Natural killer cell (primary cell): Measurements from ENCODE around the gene SMAD4. TPM values are rescaled to one million over a fixed set of nuclear protein-coding genes. Genes with fewer than 3 reads are reported as not detected.

Experiments used
- ATAC-seq, 3 donors: fragments of 150-1000 bp in 2 of 3; fragments of 200-7000 bp in 1 of 3; cut with Tn5 transposase; 1 replicate in 1 of 3; 2 replicates in 2 of 3; pipeline ENCODE4 v1.10.0; 2021; ENCODE audit warnings: mild to moderate bottlenecking in 2 of 3, moderate library complexity in 2 of 3
- DNase-seq, 2 donors: peaks; one replicate each; pipeline versions ENCODE4 v3.0.0 to v3.0.0-alpha.2; 2013 to 2021; ENCODE audit warnings: mixed read lengths in 1 of 2
- H3K27ac ChIP-seq: one replicate; pipeline ENCODE4 v1.5.1; 2013; ENCODE audit warnings: mild to moderate bottlenecking, low read length
- H3K27me3 ChIP-seq: one replicate; pipeline ENCODE4 v1.6.1; 2013; ENCODE audit warnings: low read length; ENCODE audit not compliant: control insufficient read depth, insufficient read depth
- H3K36me3 ChIP-seq: one replicate; pipeline ENCODE4 v1.6.1; 2013; ENCODE audit warnings: low read length; ENCODE audit not compliant: control insufficient read depth, insufficient read depth
- H3K4me1 ChIP-seq: one replicate; pipeline ENCODE4 v1.6.1; 2013; ENCODE audit warnings: low read length; ENCODE audit not compliant: control insufficient read depth, insufficient read depth
- H3K4me3 ChIP-seq: one replicate; pipeline ENCODE4 v1.5.1; 2013; ENCODE audit warnings: low read length
- H3K9me3 ChIP-seq: one replicate; pipeline ENCODE4 v1.6.1; 2013; ENCODE audit warnings: low read length; ENCODE audit not compliant: control insufficient read depth, insufficient read depth
- H3K27ac Mint-ChIP-seq, 2 donors: one replicate each; pipeline ENCODE4 v1.8.0; 2022; ENCODE audit warnings: mild to moderate bottlenecking in 2 of 2, mixed read lengths in 2 of 2, moderate library complexity in 1 of 2
- H3K27me3 Mint-ChIP-seq, 2 donors: one replicate each; pipeline ENCODE4 v1.8.0; 2022; ENCODE audit warnings: low read depth in 2 of 2, mixed read lengths in 2 of 2
- H3K36me3 Mint-ChIP-seq: one replicate; pipeline ENCODE4 v1.8.0; 2022; ENCODE audit warnings: mixed read lengths
- H3K4me1 Mint-ChIP-seq, 2 donors: one replicate each; pipeline ENCODE4 v1.8.0; 2022; ENCODE audit warnings: mixed read lengths in 2 of 2
- H3K4me3 Mint-ChIP-seq: one replicate; pipeline ENCODE4 v1.8.0; 2022; ENCODE audit warnings: mild to moderate bottlenecking, moderate library complexity, mixed read lengths
- H3K9me3 Mint-ChIP-seq, 2 donors: one replicate each; pipeline ENCODE4 v1.8.0; 2022; ENCODE audit warnings: mixed read lengths in 2 of 2
- CTCF ChIP-seq: fragments of 200-600 bp; IDR thresholded peaks from one replicate; pipeline ENCODE4 v1.8.0; 2022; ENCODE audit warnings: antibody characterized with exemption
- WGBS: methylation state at CpG from one replicate; pipeline ENCODE4 v1.1.7; 2013; ENCODE audit warnings: missing lambda C conversion rate; ENCODE audit not compliant: insufficient coverage; 5-methylcytosine and 5-hydroxymethylcytosine counted together
- intact Hi-C: fragments of 100-400 bp; cut with micrococcal nuclease; formaldehyde crosslinking; loops from one replicate; pipeline ENCODE4 v1.14.2; 2022
- total RNA-seq, 4 donors: library from RNA; stranded (reverse); fragments of 120-200 nt in 1 of 4; gene quantifications; one replicate each; pipeline versions ENCODE4 v1.2.3 to v1.2.4, GENCODE V29; 2013 to 2022

The SMAD4 gene
- total RNA-seq, 3 donors from 2014 or later (not counting 1 experiment from before 2014, with no cell fraction given): 63.4 to 92.7 (median 73.8) TPM

GRCh38 chr18:51039138-51040112 lies 9.4 kb downstream of the SMAD4 start:
- H3K4me1 Mint-ChIP-seq: peaks cover 72 to 81% of the 10 kb centered on the region in 2 donors
- H3K4me3 Mint-ChIP-seq: no peak overlapping the region
- Histone ChIP-seq H3K4me3 (no peak overlapping the region), H3K36me3 (no peaks in the 10 kb centered on the region), H3K27ac (no peak overlapping the region), H3K4me1 (peaks cover 32% of the 10 kb centered on the region), H3K9me3 (no peaks in the 10 kb centered on the region), H3K27me3 (no peaks in the 10 kb centered on the region)
- ATAC-seq (peak in 2 of 3 donors; percentile 57 to 64), DNase-seq (peak in 1 of 2 donors; percentile 34)
- no peaks in the 10 kb centered on the region for H3K27me3 Mint-ChIP-seq
- H3K36me3 Mint-ChIP-seq: no peaks in the 10 kb centered on the region
- H3K27ac Mint-ChIP-seq: peak overlapping the region; percentile 46 to 61
- H3K9me3 Mint-ChIP-seq: no peaks in the 10 kb centered on the region
- intact Hi-C loops: no loop called here
- 68% methylated on average over 5 of the region's 8 CpGs for WGBS
- no peak for TF ChIP-seq CTCF

GRCh38 chr18:51041677-51042352 lies 11.8 kb downstream of the SMAD4 start:
- TF ChIP-seq CTCF: no peak
- 83% methylated on average over 1 of the region's 3 CpGs for WGBS
- Mint-ChIP-seq H3K4me3 (no peak overlapping the region), H3K36me3 (no peaks in the 10 kb centered on the region), H3K9me3 (no peaks in the 10 kb centered on the region), H3K27me3 (no peaks in the 10 kb centered on the region), H3K27ac (peak overlapping the region; percentile 2 to 74), H3K4me1 (peaks cover 75 to 78% of the 10 kb centered on the region in 2 donors)
- DNase-seq (no peak), ATAC-seq (no peak)
- H3K27ac ChIP-seq: no peak overlapping the region
- H3K9me3 ChIP-seq: no peaks in the 10 kb centered on the region
- no peaks in the 10 kb centered on the region for H3K36me3 ChIP-seq
- intact Hi-C loops: no loop called here
- H3K27me3 ChIP-seq: no peaks in the 10 kb centered on the region
- H3K4me3 ChIP-seq: no peak overlapping the region
- peaks cover 19% of the 10 kb centered on the region for H3K4me1 ChIP-seq

- H3K36me3 Mint-ChIP-seq: no peaks in the 10 kb centered on the region
- H3K9me3 Mint-ChIP-seq: no peaks in the 10 kb centered on the region
- peaks cover 53 to 63% of the 10 kb centered on the region in 2 donors for H3K4me1 Mint-ChIP-seq
- Histone ChIP-seq H3K36me3 (peaks cover 16% of the 10 kb centered on the region), H3K4me3 (no peak overlapping the region), H3K27me3 (no peaks in the 10 kb centered on the region), H3K27ac (no peak overlapping the region), H3K9me3 (no peaks in the 10 kb centered on the region), H3K4me1 (peaks cover 5% of the 10 kb centered on the region)
- peak overlapping the region; percentile 0 for H3K4me3 Mint-ChIP-seq
- WGBS: 85% methylated on average over 2 of the region's 2 CpGs
- intact Hi-C loops: no loop called here
- DNase-seq: no peak
- H3K27ac Mint-ChIP-seq: peak overlapping the region; percentile 49 to 74
- no peaks in the 10 kb centered on the region for H3K27me3 Mint-ChIP-seq
- no peak for TF ChIP-seq CTCF
- no peak for ATAC-seq
Measured at GRCh38 chr18:51044928-51045585, 15.0 kb downstream of the SMAD4 start.
